Measurements from ENCODE around the gene CEP41. TPM values are rescaled to one million over a fixed set of nuclear protein-coding genes. Genes with fewer than 3 reads are reported as not detected.

CEP41 gene
- polyA plus RNA-seq, 1 donor from 2014 or later: 47.0 TPM

DNA sequence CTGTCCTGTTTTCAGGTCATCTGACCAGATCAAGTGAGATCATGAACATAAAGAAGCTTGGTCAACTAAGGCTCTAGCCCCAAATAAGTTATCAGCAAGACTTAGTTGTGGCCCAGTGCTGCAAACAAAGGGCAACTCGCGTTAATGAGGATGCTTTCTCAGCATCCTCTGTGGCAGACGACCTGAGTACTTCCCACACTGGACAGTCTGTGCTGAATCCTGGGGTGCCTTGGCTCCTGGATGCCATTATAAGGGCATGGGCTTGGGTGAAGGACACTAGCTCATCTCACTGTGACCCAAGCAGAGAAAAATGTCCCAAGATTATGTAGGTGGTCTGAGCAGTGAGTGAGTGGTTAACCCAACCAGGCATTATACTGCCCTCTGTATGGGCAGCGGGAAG lies 82.3 kb downstream of the CEP41 start:
- TF ChIP-seq SMC3 (conservative IDR thresholded peaks at IDR 0.05; ENCODE audit: poor library complexity) (no peak), POLR2AphosphoS5 (IDR thresholded peaks at IDR 0.05) (no peak), TAF1 (IDR thresholded peaks at IDR 0.05; ENCODE audit: low read depth) (no peak)
- no peaks in the 10 kb centered on the region for H3K36me3 ChIP-seq (ENCODE audit: insufficient read depth, low read length)
- no peak overlapping the region for H3K27ac ChIP-seq (ENCODE audit: low read length)
- no peaks in the 10 kb centered on the region for H3K27me3 ChIP-seq (ENCODE audit: insufficient read depth, low read depth, low read length)
- no peaks in the 10 kb centered on the region for H3K9me2 ChIP-seq (ENCODE audit: insufficient read depth, low read length)
- H3K4me3 ChIP-seq (ENCODE audit: low read length): no peak overlapping the region
- H3K79me2 ChIP-seq (replicated peaks; ENCODE audit: insufficient read depth, low read length): no peaks in the 10 kb centered on the region
- peaks cover 7% of the 10 kb centered on the region for H3F3A ChIP-seq (ENCODE audit: insufficient read depth, low read length, poor library complexity, severe bottlenecking)
- H3K9me3 ChIP-seq (ENCODE audit: low read length): no peaks in the 10 kb centered on the region
- H3K4me2 ChIP-seq (ENCODE audit: low read length): no peak overlapping the region
- no peak overlapping the region for H3K9ac ChIP-seq (ENCODE audit: low read length)
- no peaks in the 10 kb centered on the region for H4K20me1 ChIP-seq (ENCODE audit: insufficient read depth)
- no peak overlapping the region for H2AFZ ChIP-seq (ENCODE audit: low read depth, low read length)

DNA sequence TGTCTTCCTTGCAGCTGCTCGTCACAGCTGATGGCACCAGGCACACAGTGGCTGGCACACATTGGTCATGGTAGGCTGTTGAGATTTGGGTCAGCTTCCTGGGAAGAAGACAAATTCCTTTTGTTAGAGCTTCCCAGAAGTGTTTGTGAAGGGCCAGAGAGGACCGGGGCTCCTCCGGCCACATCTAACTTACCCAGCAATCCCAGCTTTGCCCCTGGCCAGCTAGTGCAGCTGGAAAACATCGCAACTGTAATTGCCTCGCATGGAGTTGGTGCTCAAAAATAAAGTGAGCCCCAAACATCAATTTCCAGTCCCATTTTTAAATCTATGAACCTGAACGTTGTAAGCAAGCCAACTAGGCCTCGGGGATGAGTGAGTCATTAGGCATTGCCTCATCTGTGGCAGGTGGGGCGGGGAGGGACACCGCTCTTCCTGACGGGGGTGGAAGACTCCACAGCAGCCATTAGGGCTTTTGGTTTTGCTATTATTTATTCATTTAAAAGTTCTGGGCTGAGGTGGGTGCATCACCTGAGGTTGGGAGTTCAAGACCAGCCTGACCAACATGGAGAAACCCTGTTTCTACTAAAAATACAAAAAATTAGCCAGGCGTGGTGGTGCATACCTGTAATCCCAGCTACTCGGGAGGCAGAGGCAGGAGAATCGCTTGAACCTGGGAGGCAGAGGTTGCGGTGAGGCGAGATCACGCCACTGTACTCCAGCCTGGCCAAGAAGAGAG lies 83.8 kb downstream of the CEP41 start:
- H2AFZ ChIP-seq (ENCODE audit: low read depth, low read length): no peak overlapping the region
- no peaks in the 10 kb centered on the region for H3K9me3 ChIP-seq (ENCODE audit: low read length)
- TF ChIP-seq, protein P1, sequence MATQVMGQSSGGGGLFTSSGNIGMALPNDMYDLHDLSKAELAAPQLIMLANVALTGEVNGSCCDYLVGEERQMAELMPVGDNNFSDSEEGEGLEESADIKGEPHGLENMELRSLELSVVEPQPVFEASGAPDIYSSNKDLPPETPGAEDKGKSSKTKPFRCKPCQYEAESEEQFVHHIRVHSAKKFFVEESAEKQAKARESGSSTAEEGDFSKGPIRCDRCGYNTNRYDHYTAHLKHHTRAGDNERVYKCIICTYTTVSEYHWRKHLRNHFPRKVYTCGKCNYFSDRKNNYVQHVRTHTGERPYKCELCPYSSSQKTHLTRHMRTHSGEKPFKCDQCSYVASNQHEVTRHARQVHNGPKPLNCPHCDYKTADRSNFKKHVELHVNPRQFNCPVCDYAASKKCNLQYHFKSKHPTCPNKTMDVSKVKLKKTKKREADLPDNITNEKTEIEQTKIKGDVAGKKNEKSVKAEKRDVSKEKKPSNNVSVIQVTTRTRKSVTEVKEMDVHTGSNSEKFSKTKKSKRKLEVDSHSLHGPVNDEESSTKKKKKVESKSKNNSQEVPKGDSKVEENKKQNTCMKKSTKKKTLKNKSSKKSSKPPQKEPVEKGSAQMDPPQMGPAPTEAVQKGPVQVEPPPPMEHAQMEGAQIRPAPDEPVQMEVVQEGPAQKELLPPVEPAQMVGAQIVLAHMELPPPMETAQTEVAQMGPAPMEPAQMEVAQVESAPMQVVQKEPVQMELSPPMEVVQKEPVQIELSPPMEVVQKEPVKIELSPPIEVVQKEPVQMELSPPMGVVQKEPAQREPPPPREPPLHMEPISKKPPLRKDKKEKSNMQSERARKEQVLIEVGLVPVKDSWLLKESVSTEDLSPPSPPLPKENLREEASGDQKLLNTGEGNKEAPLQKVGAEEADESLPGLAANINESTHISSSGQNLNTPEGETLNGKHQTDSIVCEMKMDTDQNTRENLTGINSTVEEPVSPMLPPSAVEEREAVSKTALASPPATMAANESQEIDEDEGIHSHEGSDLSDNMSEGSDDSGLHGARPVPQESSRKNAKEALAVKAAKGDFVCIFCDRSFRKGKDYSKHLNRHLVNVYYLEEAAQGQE (IDR thresholded peaks at IDR 0.05; ENCODE audit: borderline replicate concordance): no peak
- TF ChIP-seq MXI1 (conservative IDR thresholded peaks at IDR 0.05; ENCODE audit: poor library complexity, severe bottlenecking) (no peak), SMC3 (conservative IDR thresholded peaks at IDR 0.05; ENCODE audit: poor library complexity) (no peak), EZH2 (IDR thresholded peaks at IDR 0.05; ENCODE audit: borderline replicate concordance, insufficient read depth, low read length, poor library complexity, severe bottlenecking) (no peak), TAF1 (IDR thresholded peaks at IDR 0.05; ENCODE audit: low read depth) (no peak)
- TF ChIP-seq, protein P2, sequence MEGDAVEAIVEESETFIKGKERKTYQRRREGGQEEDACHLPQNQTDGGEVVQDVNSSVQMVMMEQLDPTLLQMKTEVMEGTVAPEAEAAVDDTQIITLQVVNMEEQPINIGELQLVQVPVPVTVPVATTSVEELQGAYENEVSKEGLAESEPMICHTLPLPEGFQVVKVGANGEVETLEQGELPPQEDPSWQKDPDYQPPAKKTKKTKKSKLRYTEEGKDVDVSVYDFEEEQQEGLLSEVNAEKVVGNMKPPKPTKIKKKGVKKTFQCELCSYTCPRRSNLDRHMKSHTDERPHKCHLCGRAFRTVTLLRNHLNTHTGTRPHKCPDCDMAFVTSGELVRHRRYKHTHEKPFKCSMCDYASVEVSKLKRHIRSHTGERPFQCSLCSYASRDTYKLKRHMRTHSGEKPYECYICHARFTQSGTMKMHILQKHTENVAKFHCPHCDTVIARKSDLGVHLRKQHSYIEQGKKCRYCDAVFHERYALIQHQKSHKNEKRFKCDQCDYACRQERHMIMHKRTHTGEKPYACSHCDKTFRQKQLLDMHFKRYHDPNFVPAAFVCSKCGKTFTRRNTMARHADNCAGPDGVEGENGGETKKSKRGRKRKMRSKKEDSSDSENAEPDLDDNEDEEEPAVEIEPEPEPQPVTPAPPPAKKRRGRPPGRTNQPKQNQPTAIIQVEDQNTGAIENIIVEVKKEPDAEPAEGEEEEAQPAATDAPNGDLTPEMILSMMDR (IDR thresholded peaks at IDR 0.05; ENCODE audit: poor library complexity, severe bottlenecking): no peak
- H3K27me3 ChIP-seq (ENCODE audit: insufficient read depth, low read depth, low read length): no peaks in the 10 kb centered on the region
- H3K36me3 ChIP-seq (ENCODE audit: insufficient read depth, low read length): no peaks in the 10 kb centered on the region
- no peak overlapping the region for H3K4me3 ChIP-seq (ENCODE audit: low read length)
- peak overlapping the region; percentile 99 for H3K27ac ChIP-seq (ENCODE audit: low read length)
- peak overlapping the region; percentile 51 for H3K9ac ChIP-seq (ENCODE audit: low read length)
- no peaks in the 10 kb centered on the region for H4K20me1 ChIP-seq (ENCODE audit: insufficient read depth)
- H3K4me2 ChIP-seq (ENCODE audit: low read length): no peak overlapping the region
- no peaks in the 10 kb centered on the region for H3K9me2 ChIP-seq (ENCODE audit: insufficient read depth, low read length)
- H3K79me2 ChIP-seq (replicated peaks; ENCODE audit: insufficient read depth, low read length): no peaks in the 10 kb centered on the region
- peaks cover 7% of the 10 kb centered on the region for H3F3A ChIP-seq (ENCODE audit: insufficient read depth, low read length, poor library complexity, severe bottlenecking)

Measured in neural cell (in vitro differentiated cells).